GM10266 (cell line): Measurements from ENCODE around the gene MAD1L1.

Source experiments
- DNase-seq: peaks from one replicate; pipeline ENCODE4 v3.0.0; 2012; ENCODE audit errors: extremely low spot score
- CTCF ChIP-seq: IDR thresholded peaks from 2 replicates; pipeline ENCODE4 v1.5.1; 2012; ENCODE audit warnings: mild to moderate bottlenecking, low read depth; ENCODE audit not compliant: control insufficient read depth, insufficient read depth; ENCODE audit errors: missing control alignments

Gene MAD1L1

GRCh38 chr7:2001601-2002442 is 230.9 kb downstream of the MAD1L1 start:
- TF ChIP-seq CTCF: no peak
- no peak for DNase-seq

DNA sequence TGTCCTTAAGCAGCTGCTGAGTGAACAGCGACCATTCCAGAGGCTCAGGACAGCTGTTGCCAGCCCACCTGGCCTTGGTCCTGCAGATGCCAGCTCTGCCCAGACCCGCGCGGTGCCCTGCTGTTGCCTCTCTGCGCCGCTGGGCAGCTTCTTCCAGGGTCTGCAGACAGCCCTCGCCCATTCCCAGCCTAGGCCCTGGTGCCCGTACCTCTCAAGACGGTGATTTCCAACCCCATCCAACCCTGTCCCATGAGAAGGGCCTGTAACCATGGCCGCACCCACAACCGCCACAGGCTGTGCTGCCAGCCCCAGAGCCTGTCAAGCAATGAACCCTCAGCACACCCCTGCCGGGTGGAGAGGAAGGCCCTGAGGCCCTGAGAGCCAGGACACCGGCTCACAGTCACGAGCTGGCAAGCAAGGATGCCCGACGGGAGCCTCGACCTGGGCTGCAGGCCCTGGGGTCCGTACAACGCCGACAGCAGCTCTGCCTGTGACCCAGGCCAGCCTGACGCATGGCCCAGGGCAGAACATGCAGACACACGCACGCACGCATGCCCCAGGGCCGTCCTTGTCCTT is 231.9 kb downstream of the MAD1L1 start:
- no peak for DNase-seq
- no peak for TF ChIP-seq CTCF

DNA sequence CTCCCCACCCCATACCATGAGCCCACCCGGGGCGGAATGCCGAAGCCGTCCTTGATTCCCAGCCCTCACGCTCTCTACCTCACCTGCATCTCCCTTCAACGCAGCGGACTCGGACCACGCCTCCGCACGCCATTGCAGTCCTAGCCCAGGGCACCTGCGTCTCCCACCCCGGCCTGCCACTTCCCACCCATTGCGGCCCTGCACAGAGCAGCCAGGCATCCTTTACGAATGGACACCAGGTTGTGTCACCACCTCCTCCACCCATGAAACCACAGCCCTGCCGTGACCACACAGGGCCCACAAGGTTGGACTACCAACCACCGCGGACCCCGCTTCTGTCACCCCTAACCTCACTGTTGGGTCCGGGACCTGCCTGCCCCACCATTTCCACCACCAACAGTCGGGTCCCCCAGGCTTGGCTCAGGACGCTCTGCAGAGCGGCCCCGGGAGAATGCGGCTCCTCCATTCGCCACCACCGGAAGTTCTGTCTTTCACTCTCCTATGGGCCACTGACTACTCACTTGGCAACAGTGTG is 232.5 kb downstream of the MAD1L1 start:
- no peak for TF ChIP-seq CTCF
- no peak for DNase-seq

GRCh38 chr7:1999278-1999984 is 233.3 kb downstream of the MAD1L1 start:
- DNase-seq: no peak
- TF ChIP-seq CTCF: no peak

- DNase-seq: no peak
- no peak for TF ChIP-seq CTCF
Measured at GRCh38 chr7:1998146-1998545, 234.6 kb downstream of the MAD1L1 start.

DNA sequence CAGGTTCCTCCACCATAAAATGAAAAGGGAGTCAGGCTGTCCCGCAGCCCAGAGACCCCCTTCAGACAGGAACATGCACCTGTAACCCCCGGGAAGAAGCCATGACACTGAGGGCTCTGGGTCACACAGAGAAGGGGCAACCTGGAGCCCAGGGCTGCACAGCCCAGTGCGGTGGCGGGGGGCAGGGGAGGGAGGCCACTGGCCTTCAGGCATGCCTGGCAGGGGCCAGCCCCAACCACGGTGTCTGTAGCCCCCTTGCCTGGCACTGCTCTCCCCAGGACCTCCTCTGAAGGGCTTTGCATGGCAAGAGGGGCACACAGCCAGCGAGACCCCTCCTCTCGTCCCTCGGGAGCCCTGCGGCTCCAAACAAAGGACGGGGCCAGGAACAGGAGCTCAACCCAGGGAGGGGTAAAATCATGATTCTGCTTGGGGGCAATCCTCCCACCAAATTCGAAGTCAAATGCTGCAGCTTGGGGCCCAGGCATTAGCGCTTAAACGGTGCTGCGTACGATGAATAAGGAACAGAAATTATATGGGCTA is 235.1 kb downstream of the MAD1L1 start:
- DNase-seq: no peak
- TF ChIP-seq CTCF: no peak
